ENCODE measurements around the gene LRRC1. TPM values are rescaled to one million over a fixed set of nuclear protein-coding genes. Genes with fewer than 3 reads are reported as not detected.

LRRC1 gene
- total RNA-seq, 1 experiment from 2014 or later: 30.4 TPM

- in situ Hi-C loops (cut with HindIII; ENCODE audit: low pct_unique_long_range_greater_than_20kb, low sequenced_read_pairs): no loop called here
- DNase-seq (ENCODE audit: low read depth, low spot score): no peak
Measured at GRCh38 chr6:53924277-53924676, 129.5 kb downstream of the LRRC1 start.

- in situ Hi-C loops (cut with HindIII; ENCODE audit: low pct_unique_long_range_greater_than_20kb, low sequenced_read_pairs): no loop called here
- DNase-seq (ENCODE audit: low read depth, low spot score): no peak
Measured at GRCh38 chr6:53924821-53925422, 130.1 kb downstream of the LRRC1 start.

GRCh38 chr6:53925891-53926290, 131.1 kb downstream of the LRRC1 start:
- in situ Hi-C loops (cut with HindIII; ENCODE audit: low pct_unique_long_range_greater_than_20kb, low sequenced_read_pairs): no loop called here
- no peak for DNase-seq (ENCODE audit: low read depth, low spot score)

GRCh38 chr6:53926505-53926904, 131.7 kb downstream of the LRRC1 start:
- no peak for DNase-seq (ENCODE audit: low read depth, low spot score)
- in situ Hi-C loops (cut with HindIII; ENCODE audit: low pct_unique_long_range_greater_than_20kb, low sequenced_read_pairs): no loop called here

- in situ Hi-C loops (cut with HindIII; ENCODE audit: low pct_unique_long_range_greater_than_20kb, low sequenced_read_pairs): no loop called here
Measured at GRCh38 chr6:53928641-53929040, 133.8 kb downstream of the LRRC1 start.

GRCh38 chr6:53929041-53929820, 134.4 kb downstream of the LRRC1 start:
- in situ Hi-C loops (cut with HindIII; ENCODE audit: low pct_unique_long_range_greater_than_20kb, low sequenced_read_pairs): no loop called here
- DNase-seq (ENCODE audit: low read depth, low spot score): no peak

More at GRCh38 chr6:53928641-53929040, 133.8 kb downstream of the LRRC1 start:
- DNase-seq (ENCODE audit: low read depth, low spot score): no peak

GRCh38 chr6:53929821-53930120, 135.0 kb downstream of the LRRC1 start:
- in situ Hi-C loops (cut with HindIII; ENCODE audit: low pct_unique_long_range_greater_than_20kb, low sequenced_read_pairs): no loop called here
- DNase-seq (ENCODE audit: low read depth, low spot score): no peak

GRCh38 chr6:53930330-53930729, 135.5 kb downstream of the LRRC1 start:
- in situ Hi-C loops (cut with HindIII; ENCODE audit: low pct_unique_long_range_greater_than_20kb, low sequenced_read_pairs): no loop called here
- DNase-seq (ENCODE audit: low read depth, low spot score): no peak

- in situ Hi-C loops (cut with HindIII; ENCODE audit: low pct_unique_long_range_greater_than_20kb, low sequenced_read_pairs): no loop called here
Measured at GRCh38 chr6:53931086-53931485, 136.3 kb downstream of the LRRC1 start.

GRCh38 chr6:53932516-53932915, 137.7 kb downstream of the LRRC1 start:
- DNase-seq (ENCODE audit: low read depth, low spot score): no peak
- in situ Hi-C loops (cut with HindIII; ENCODE audit: low pct_unique_long_range_greater_than_20kb, low sequenced_read_pairs): no loop called here

More at GRCh38 chr6:53931086-53931485, 136.3 kb downstream of the LRRC1 start:
- DNase-seq (ENCODE audit: low read depth, low spot score): no peak

- in situ Hi-C loops (cut with HindIII; ENCODE audit: low pct_unique_long_range_greater_than_20kb, low sequenced_read_pairs): no loop called here
- no peak for DNase-seq (ENCODE audit: low read depth, low spot score)
Measured at GRCh38 chr6:53934023-53934422, 139.2 kb downstream of the LRRC1 start.

GRCh38 chr6:53937461-53937860, 142.7 kb downstream of the LRRC1 start:
- in situ Hi-C loops (cut with HindIII; ENCODE audit: low pct_unique_long_range_greater_than_20kb, low sequenced_read_pairs): no loop called here
- no peak for DNase-seq (ENCODE audit: low read depth, low spot score)

GRCh38 chr6:53938810-53939209, 144.0 kb downstream of the LRRC1 start:
- in situ Hi-C loops (cut with HindIII; ENCODE audit: low pct_unique_long_range_greater_than_20kb, low sequenced_read_pairs): no loop called here
- no peak for DNase-seq (ENCODE audit: low read depth, low spot score)

GRCh38 chr6:53939830-53940229, 145.0 kb downstream of the LRRC1 start:
- DNase-seq (ENCODE audit: low read depth, low spot score): no peak
- in situ Hi-C loops (cut with HindIII; ENCODE audit: low pct_unique_long_range_greater_than_20kb, low sequenced_read_pairs): no loop called here

- in situ Hi-C loops (cut with HindIII; ENCODE audit: low pct_unique_long_range_greater_than_20kb, low sequenced_read_pairs): no loop called here
- DNase-seq (ENCODE audit: low read depth, low spot score): no peak
Measured at GRCh38 chr6:53943395-53943794, 148.6 kb downstream of the LRRC1 start.

GRCh38 chr6:53944091-53944490, 149.3 kb downstream of the LRRC1 start:
- in situ Hi-C loops (cut with HindIII; ENCODE audit: low pct_unique_long_range_greater_than_20kb, low sequenced_read_pairs): no loop called here
- DNase-seq (ENCODE audit: low read depth, low spot score): no peak

- DNase-seq (ENCODE audit: low read depth, low spot score): no peak
- in situ Hi-C loops (cut with HindIII; ENCODE audit: low pct_unique_long_range_greater_than_20kb, low sequenced_read_pairs): no loop called here
Measured at GRCh38 chr6:53944543-53944942, 149.7 kb downstream of the LRRC1 start.

GRCh38 chr6:53945765-53946407, 151.1 kb downstream of the LRRC1 start:
- in situ Hi-C loops (cut with HindIII; ENCODE audit: low pct_unique_long_range_greater_than_20kb, low sequenced_read_pairs): no loop called here
- DNase-seq (ENCODE audit: low read depth, low spot score): no peak

- in situ Hi-C loops (cut with HindIII; ENCODE audit: low pct_unique_long_range_greater_than_20kb, low sequenced_read_pairs): no loop called here
- no peak for DNase-seq (ENCODE audit: low read depth, low spot score)
Measured at GRCh38 chr6:53947780-53948179, 153.0 kb downstream of the LRRC1 start.

All from SK-MEL-5 (cell line).